Panc1 (cell line): ENCODE measurements around the gene RGS17. TPM values are rescaled to one million over a fixed set of nuclear protein-coding genes. Genes with fewer than 3 reads are reported as not detected.

Experiments used
- ATAC-seq: fragments of 200-7000 bp; cut with Tn5 transposase; 2 replicates; pipeline ENCODE4 v1.9.1; 2020; ENCODE audit warnings: mild to moderate bottlenecking, moderate library complexity
- BruUV-seq: library from RNA; stranded (reverse); fragments of 400-500 nt; replicated peaks from 2 replicates; lab custom pipeline; 2021; lab: Mats Ljungman, UMichigan
- CTCF ChIA-PET: fragments of 300-600 bp; sonication (Branson Sonifier 250); formaldehyde crosslinking; loops from one replicate; lab custom pipeline; 2022; ENCODE audit warnings: antibody characterized with exemption; lab: Charles Lee
- POLR2A ChIA-PET: fragments of 300-600 bp; sonication (Branson Sonifier 250); formaldehyde crosslinking; loops from one replicate; lab custom pipeline; 2022; ENCODE audit warnings: antibody characterized with exemption; lab: Charles Lee
- DNase-seq: peaks from one replicate; pipeline ENCODE4 v3.0.0-alpha.2; 2010; ENCODE audit warnings: low read depth, low spot score
- H3K27ac ChIP-seq: 2 replicates; pipeline ENCODE4 v1.5.1; 2011; ENCODE audit warnings: mild to moderate bottlenecking, low read length, inconsistent platforms
- H3K27me3 ChIP-seq: fragments of 200-500 bp; sonication (Bioruptor generic); 2 replicates; pipeline ENCODE4 v1.6.0; 2014; ENCODE audit warnings: low read length, inconsistent platforms; ENCODE audit not compliant: control insufficient read depth, insufficient read depth
- H3K36me3 ChIP-seq: fragments of 200-500 bp; sonication (Bioruptor generic); 2 replicates; pipeline ENCODE4 v1.5.1; 2014; ENCODE audit warnings: inconsistent platforms, mild to moderate bottlenecking, low read length, moderate library complexity; ENCODE audit not compliant: control insufficient read depth, insufficient read depth
- H3K4me1 ChIP-seq: 2 replicates; pipeline ENCODE4 v1.5.1; 2011; ENCODE audit warnings: inconsistent platforms, mild to moderate bottlenecking, low read length, moderate library complexity; ENCODE audit not compliant: control insufficient read depth, insufficient read depth
- H3K4me3 ChIP-seq, 2 experiments: 2 replicates each; pipeline ENCODE4 v1.5.1; 2011 to 2012; ENCODE audit warnings: low read depth in 2 of 2, low read length in 2 of 2, mild to moderate bottlenecking in 2 of 2, inconsistent platforms in 1 of 2, moderate library complexity in 1 of 2
- H3K9me3 ChIP-seq: fragments of 200-500 bp; sonication (Bioruptor generic); 2 replicates; pipeline ENCODE4 v1.5.1; 2014; ENCODE audit warnings: low read depth, mild to moderate bottlenecking, inconsistent platforms, low read length, moderate library complexity; ENCODE audit not compliant: control insufficient read depth, insufficient read depth
- POLR2AphosphoS5 ChIP-seq: IDR thresholded peaks from 2 replicates; pipeline ENCODE4 v1.6.1; 2012; ENCODE audit warnings: mild to moderate bottlenecking, low read depth, low read length, moderate library complexity
- REST ChIP-seq, 2 experiments: IDR thresholded peaks; 2 replicates each; pipeline ENCODE4 v1.6.1; 2011 to 2012; ENCODE audit warnings: low read depth in 2 of 2, control low read depth in 1 of 2, low read length in 1 of 2, mild to moderate bottlenecking in 1 of 2, moderate library complexity in 1 of 2; ENCODE audit not compliant: insufficient read depth in 1 of 2
- SIN3A ChIP-seq: IDR thresholded peaks from 2 replicates; pipeline ENCODE4 v1.6.1; 2012; ENCODE audit warnings: low read depth, mild to moderate bottlenecking, low read length, moderate library complexity, borderline replicate concordance; ENCODE audit not compliant: insufficient read depth
- TCF7L2 ChIP-seq: IDR thresholded peaks from 2 replicates; pipeline ENCODE4 v1.6.1; 2011; ENCODE audit warnings: mild to moderate bottlenecking, low read depth, low read length, inconsistent platforms
- in situ Hi-C: cut with HindIII; loops from 2 replicates; pipeline ENCODE4 v1.10.0; 2016; ENCODE audit warnings: low sequenced_read_pairs, low pct_unique_long_range_greater_than_20kb
- intact Hi-C: fragments of 100-400 bp; cut with micrococcal nuclease; formaldehyde crosslinking; loops from one replicate; pipeline ENCODE4 v1.10.0; 2022; ENCODE audit not compliant: unreplicated experiment
- total RNA-seq: library from RNA; stranded (reverse); gene quantifications from one replicate; pipeline ENCODE4 v1.2.1, GENCODE V29; 2021; ENCODE audit not compliant: unreplicated experiment
- TF ChIP-seq, protein P1 (sequence below): fragments of 450-650 bp; IDR thresholded peaks from 2 replicates; pipeline ENCODE4 v1.5.1; 2017; ENCODE audit warnings: mild to moderate bottlenecking

Gene RGS17
- total RNA-seq, 1 experiment from 2014 or later, result 8.7 TPM

DNA sequence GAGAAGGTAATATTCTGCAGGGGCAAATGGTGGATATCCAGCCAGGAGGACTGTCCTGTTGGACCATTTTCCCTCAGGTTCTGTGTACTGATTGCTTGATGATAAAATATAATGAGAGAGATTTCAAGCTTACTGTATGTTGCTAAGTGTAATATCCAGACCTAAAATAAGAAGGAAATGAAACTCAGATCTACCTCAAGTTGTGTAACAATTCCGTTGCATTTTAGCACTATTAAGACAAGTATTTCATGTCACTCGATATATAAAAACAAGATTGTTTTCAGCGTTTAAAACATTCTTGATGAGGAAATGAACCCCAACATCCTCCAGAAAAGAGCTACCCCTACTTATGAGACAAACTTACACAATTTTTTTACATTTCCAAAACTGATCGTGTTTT lies 57.2 kb downstream of the RGS17 start:
- ChIA-PET CTCF (no interaction called here), POLR2A (no interaction called here)
- in situ Hi-C loops (no loop called here), intact Hi-C loops (no loop called here)
- BruUV-seq, result no TSS peak
- Histone ChIP-seq H3K4me1 (no peaks in the 10 kb centered on the region), H3K27ac (no peak overlapping the region), H3K36me3 (no peaks in the 10 kb centered on the region), H3K9me3 (no peaks in the 10 kb centered on the region), H3K4me3 (no peak overlapping the region), H3K27me3 (no peaks in the 10 kb centered on the region)
- DNase-seq (no peak), ATAC-seq (no peak)
- TF ChIP-seq, protein P1, sequence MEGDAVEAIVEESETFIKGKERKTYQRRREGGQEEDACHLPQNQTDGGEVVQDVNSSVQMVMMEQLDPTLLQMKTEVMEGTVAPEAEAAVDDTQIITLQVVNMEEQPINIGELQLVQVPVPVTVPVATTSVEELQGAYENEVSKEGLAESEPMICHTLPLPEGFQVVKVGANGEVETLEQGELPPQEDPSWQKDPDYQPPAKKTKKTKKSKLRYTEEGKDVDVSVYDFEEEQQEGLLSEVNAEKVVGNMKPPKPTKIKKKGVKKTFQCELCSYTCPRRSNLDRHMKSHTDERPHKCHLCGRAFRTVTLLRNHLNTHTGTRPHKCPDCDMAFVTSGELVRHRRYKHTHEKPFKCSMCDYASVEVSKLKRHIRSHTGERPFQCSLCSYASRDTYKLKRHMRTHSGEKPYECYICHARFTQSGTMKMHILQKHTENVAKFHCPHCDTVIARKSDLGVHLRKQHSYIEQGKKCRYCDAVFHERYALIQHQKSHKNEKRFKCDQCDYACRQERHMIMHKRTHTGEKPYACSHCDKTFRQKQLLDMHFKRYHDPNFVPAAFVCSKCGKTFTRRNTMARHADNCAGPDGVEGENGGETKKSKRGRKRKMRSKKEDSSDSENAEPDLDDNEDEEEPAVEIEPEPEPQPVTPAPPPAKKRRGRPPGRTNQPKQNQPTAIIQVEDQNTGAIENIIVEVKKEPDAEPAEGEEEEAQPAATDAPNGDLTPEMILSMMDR, result no peak
- no peak for TF ChIP-seq POLR2AphosphoS5
- TF ChIP-seq SIN3A, result no peak
- TF ChIP-seq REST (IDR thresholded peaks at IDR 0.05; ENCODE audit: insufficient read depth in 1 of 2, low read depth in 2 of 2, low read length in 1 of 2), result no peak
- TF ChIP-seq TCF7L2, result no peak

- intact Hi-C loops, result no loop called here
- POLR2A ChIA-PET, result no interaction called here
- Histone ChIP-seq H3K27ac (no peak overlapping the region), H3K36me3 (no peaks in the 10 kb centered on the region), H3K9me3 (no peaks in the 10 kb centered on the region), H3K4me1 (no peaks in the 10 kb centered on the region), H3K27me3 (no peaks in the 10 kb centered on the region), H3K4me3 (no peak overlapping the region)
- ATAC-seq, result no peak
- in situ Hi-C loops, result no loop called here
- CTCF ChIA-PET, result no interaction called here
- TF ChIP-seq, protein P1, result no peak
- TF ChIP-seq TCF7L2 (no peak), POLR2AphosphoS5 (no peak)
- no TSS peak for BruUV-seq
- DNase-seq, result no peak
Measured at GRCh38 chr6:153070756-153071155, 60.3 kb downstream of the RGS17 start.
